ENCODE data around the gene CCDC137. TPM values are rescaled to one million over a fixed set of nuclear protein-coding genes. Genes with fewer than 3 reads are reported as not detected.

The CCDC137 gene
- total and polyA plus RNA-seq, 2 of the 13 experiments (the other 11 are each of a cell fraction or from before 2014, with no cell fraction given): 14.6 to 39.1 TPM

DNA sequence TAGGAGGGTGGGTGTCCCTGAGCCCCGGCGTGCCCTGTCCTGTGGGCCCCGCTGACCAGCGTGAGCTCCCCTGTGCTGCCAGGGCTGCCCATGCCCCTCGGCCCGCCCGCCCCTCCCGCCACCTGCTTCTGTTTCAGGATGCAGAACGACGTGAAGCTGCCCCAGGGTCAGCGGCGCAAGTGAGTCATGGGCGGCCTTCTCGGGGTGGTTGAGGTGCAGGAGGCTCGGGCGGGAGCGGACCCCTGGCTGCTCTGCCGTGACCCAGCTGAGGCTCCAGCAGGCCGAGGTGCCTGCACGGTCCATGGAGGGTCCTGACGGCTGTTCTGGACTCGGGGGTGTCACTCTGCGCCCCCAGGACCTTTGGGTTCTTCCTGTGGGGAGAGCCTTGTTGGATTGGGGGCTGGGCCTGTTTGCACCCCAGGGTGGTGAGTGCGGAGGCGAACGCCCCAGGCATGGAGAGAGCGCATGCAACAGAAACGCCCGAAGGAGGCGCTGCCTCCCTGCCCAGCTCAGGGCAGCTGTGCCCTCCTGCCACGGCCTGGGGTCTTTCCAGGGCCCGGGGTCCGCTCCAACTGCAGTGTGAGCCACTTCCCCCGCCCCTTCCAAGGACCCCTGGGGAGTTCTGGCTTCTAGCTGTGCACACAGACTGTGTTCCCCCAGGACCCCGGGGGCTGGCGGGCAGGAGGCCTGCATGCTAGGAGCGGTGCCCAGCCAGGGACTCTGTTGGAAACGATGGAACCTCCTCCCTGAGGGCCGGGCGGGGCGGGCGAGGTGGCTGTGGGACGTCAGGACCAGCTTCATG is 49.5 kb downstream of the CCDC137 start:
- peaks cover 20% of the 10 kb centered on the region for H3K4me1 ChIP-seq (ENCODE audit: insufficient read depth, low read length)
- H3K36me3 ChIP-seq (replicated peaks in 1 of 2; ENCODE audit: control insufficient read depth in 1 of 2, insufficient read depth in 2 of 2, low read length in 2 of 2): peaks cover 21 to 47% of the 10 kb centered on the region in 2 experiments
- in situ Hi-C loops (cut with HindIII; ENCODE audit: extremely low pct_ligation_motif_present, low pct_unique_long_range_greater_than_20kb) (no loop called here), intact Hi-C loops (cut with micrococcal nuclease; ENCODE audit: unreplicated experiment) (no loop called here)
- no peaks in the 10 kb centered on the region for H3K9me3 ChIP-seq (ENCODE audit: low read length)
- ATAC-seq: no peak
- no peak overlapping the region for H3K4me3 ChIP-seq (replicated peaks in 1 of 3; ENCODE audit: insufficient read depth in 1 of 3, low read depth in 2 of 3, low read length in 3 of 3)
- DNase-seq (ENCODE audit: low spot score): no peak
- no peak overlapping the region for H2AFZ ChIP-seq (ENCODE audit: low read length)
- FAIRE-seq: no peak
- H4K20me1 ChIP-seq (ENCODE audit: insufficient read depth, low read length): no peaks in the 10 kb centered on the region
- TF ChIP-seq, protein P1, sequence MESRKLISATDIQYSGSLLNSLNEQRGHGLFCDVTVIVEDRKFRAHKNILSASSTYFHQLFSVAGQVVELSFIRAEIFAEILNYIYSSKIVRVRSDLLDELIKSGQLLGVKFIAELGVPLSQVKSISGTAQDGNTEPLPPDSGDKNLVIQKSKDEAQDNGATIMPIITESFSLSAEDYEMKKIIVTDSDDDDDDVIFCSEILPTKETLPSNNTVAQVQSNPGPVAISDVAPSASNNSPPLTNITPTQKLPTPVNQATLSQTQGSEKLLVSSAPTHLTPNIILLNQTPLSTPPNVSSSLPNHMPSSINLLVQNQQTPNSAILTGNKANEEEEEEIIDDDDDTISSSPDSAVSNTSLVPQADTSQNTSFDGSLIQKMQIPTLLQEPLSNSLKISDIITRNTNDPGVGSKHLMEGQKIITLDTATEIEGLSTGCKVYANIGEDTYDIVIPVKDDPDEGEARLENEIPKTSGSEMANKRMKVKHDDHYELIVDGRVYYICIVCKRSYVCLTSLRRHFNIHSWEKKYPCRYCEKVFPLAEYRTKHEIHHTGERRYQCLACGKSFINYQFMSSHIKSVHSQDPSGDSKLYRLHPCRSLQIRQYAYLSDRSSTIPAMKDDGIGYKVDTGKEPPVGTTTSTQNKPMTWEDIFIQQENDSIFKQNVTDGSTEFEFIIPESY (CRISPR knock-in tag; IDR thresholded peaks at IDR 0.05): peak; percentile 90
- peak; percentile 49 for TF ChIP-seq AGO2 (optimal IDR thresholded peaks at IDR 0.05; ENCODE audit: low read depth, low read length)
- no peak for TF ChIP-seq ZNF136 (CRISPR knock-in tag; IDR thresholded peaks at IDR 0.05; ENCODE audit: low read depth)
- TF ChIP-seq RBFOX2 (IDR thresholded peaks at IDR 0.05; ENCODE audit: low read depth, low read length): 0 out of 2 replicates have a peak, but pooled peaks have one; percentile 16
- TF ChIP-seq ZNF652 (CRISPR knock-in tag; IDR thresholded peaks at IDR 0.05; ENCODE audit: borderline replicate concordance, low read depth): no peak
- ChIA-PET CTCF (ENCODE audit: low intra/inter-chr PET ratio, low total read pairs) (no interaction called here), POLR2A (interaction anchor here (1.5 to 6.3 kb wide), 3 partner anchors 13 to 33 kb away, joined by 4 to 134 read pairs (median 4); partner anchors contain the start of genes ARL16, HGS and MRPL12)
- BruUV-seq (replicated peaks): no TSS peak
- peaks cover 31% of the 10 kb centered on the region for H3K79me2 ChIP-seq (ENCODE audit: insufficient read depth, low read length)
- over 99% methylated on average over 14 of the region's 43 CpGs for WGBS (ENCODE audit: low lambda C conversion rate)
- H3K4me2 ChIP-seq (ENCODE audit: low read depth, low read length): no peak overlapping the region
- no peak overlapping the region for H3K9ac ChIP-seq (ENCODE audit: insufficient read depth, low read depth, low read length)
- no peaks in the 10 kb centered on the region; a peak in 1 of 5 replicates for H3K27me3 ChIP-seq (ENCODE audit: control insufficient read depth in 1 of 2, insufficient read depth in 2 of 2, low read length in 2 of 2)
- no peak overlapping the region for H3K27ac ChIP-seq (ENCODE audit: extremely low read length, insufficient read depth, low read length)
